GM04504 (cell line): ENCODE results near the gene OMG.
"Not testable (repeated sequence)": the region's sequence is repeated elsewhere in the genome, so short reads cannot be mapped to it uniquely, and the experiment has no call there.

Experiments used
- DNase-seq: peaks from one replicate; pipeline ENCODE4 v3.0.0-alpha.2; 2012; ENCODE audit warnings: low read depth

The OMG gene

GRCh38 chr17:31262923-31263322 lies 34.1 kb downstream of the OMG start:
- not testable (repeated sequence) for DNase-seq

GRCh38 chr17:31261601-31262000 lies 35.4 kb downstream of the OMG start:
- no peak for DNase-seq

DNA sequence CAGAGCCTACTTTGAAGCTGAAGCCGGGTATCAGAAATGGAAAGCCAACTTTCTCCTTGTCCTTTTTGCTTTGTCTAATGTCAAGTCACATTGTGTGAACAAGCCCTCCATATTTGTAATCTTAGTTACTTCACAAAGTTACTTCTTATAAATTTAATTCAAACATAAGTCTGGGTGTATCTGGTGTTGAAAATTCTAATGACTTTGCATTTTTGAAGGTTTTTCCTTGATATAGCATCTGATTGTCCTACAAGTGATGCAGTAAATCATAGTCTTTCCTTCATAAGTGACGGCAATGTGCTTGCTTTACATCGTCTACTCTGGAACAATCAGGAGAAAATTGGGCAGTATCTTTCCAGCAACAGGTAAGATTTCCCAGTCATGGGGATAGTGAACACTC lies 36.9 kb downstream of the OMG start:
- no peak for DNase-seq

DNA sequence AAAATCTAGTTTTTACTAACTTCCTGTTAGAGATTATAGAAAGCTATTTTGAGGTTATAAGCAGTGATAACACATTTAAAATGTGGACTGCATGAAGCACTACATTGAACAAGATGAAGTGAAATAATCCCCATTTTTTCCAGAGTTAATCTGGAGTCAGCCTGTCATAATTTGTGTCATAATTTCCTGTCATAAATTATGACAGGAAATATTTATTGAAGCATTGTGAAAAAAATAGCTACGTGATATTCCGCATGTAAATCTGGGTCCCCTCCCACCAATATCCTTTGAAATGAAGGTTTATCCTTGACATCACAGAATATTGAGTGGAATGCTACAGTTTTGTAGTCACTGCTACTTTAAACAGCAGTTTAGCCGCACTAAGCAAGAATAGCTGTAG lies 40.1 kb downstream of the OMG start:
- DNase-seq = no peak

DNA sequence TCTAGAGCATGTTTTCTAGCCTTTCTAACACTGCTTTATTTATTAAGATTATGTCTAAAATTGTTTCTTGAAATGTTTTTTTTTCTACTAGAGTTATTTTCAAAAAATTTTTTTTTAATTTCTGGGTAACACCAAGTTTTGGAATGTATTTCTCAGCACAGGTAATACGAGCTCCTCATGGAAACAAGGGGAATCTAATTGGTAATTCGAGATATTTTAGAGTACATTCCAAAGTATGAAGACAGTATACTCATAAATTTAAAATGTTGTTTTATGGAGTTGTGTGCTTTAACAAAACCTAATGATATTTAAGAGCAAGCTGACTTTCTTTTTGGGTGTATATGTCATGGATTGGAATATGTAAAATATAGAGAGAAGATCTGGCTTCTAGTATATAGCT lies 42.4 kb downstream of the OMG start:
- no peak for DNase-seq

GRCh38 chr17:31252741-31253140 lies 44.3 kb downstream of the OMG start:
- no peak for DNase-seq

GRCh38 chr17:31251970-31252328 lies 45.1 kb downstream of the OMG start:
- no peak for DNase-seq

- DNase-seq = no peak
Measured at GRCh38 chr17:31251105-31251969, 45.7 kb downstream of the OMG start.

DNA sequence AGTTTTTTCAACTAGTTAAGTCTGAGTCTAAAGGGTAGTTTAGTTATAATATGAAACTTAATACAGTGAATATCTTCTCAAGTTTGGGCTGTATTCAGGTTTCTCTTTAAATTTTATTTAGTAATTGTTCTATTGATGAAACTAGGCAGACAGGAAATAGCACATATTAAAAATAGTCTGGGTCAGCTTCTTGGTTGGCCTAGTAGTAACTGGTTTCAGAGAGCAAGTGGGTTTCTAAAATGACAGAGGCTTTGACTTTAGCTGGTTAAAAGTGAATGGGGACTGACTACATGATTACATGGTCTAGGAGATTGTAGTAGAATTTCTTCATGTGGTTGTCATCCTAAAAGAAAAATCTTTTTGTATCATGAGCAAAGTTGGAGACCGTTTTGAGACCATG lies 46.8 kb downstream of the OMG start:
- DNase-seq = no peak

GRCh38 chr17:31249835-31250141 lies 47.3 kb downstream of the OMG start:
- DNase-seq = no peak

DNA sequence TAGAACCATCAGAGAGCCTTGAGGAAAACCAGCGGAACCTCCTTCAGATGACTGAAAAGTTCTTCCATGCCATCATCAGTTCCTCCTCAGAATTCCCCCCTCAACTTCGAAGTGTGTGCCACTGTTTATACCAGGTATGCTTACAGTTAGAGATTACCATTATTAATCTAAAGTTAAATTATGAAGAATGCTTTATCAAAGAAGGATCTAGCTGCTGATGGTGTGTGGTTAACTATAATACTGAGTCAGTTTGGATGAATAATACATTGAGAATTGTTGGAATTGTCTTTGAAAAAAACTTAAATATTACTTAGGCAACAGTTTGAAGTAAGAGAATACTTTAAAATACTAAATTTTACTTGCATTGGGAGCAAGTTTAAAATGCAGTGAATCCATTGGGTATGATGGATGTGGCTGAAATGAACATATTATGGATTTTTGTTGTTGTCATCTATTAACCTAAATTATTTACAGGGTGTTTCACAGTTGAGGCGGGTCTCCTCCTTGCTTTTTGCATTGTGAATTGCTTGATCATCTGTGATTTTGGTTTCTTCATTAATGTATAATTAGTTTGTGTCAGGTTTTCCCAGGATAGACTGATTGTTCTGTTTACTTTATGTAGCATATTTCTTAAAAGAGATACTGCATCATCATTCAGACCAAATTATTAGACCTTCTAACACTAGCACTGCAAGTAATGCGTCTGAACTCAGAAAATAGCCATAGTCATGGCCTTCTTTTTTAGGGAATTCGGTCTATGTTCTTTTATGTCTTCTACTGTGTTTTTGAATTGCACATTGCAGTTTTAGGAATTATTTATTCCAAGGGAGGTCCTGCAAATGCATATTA lies 47.8 kb downstream of the OMG start:
- no peak for DNase-seq
